HCT116 (cell line): ENCODE data around the gene ENOX1. TPM values are rescaled to one million over a fixed set of nuclear protein-coding genes. Genes with fewer than 3 reads are reported as not detected.

ENCODE experiments used
- ATAC-seq: fragments of 200-7000 bp; cut with Tn5 transposase; 2 replicates; pipeline ENCODE4 v1.9.1; 2020; ENCODE audit warnings: mild to moderate bottlenecking, moderate library complexity
- BruUV-seq: library from RNA; stranded (reverse); fragments of 400-500 nt; replicated peaks from 2 replicates; lab custom pipeline; 2021; lab: Mats Ljungman, UMichigan
- CTCF ChIA-PET: fragments of 300-600 bp; sonication (Branson Sonifier 250); formaldehyde crosslinking; loops from one replicate; lab custom pipeline; 2021; ENCODE audit warnings: antibody characterized with exemption; lab: Charles Lee
- POLR2A ChIA-PET: fragments of 300-600, 350-600 bp; sonication (Branson Sonifier 250); formaldehyde crosslinking; loops from one replicate; lab custom pipeline; 2021; ENCODE audit warnings: antibody characterized with exemption; lab: Charles Lee
- RAD21 ChIA-PET, 2 experiments: fragments of 300-600 bp; sonication (Branson Sonifier 250); formaldehyde crosslinking; loops; one replicate each; lab custom pipeline; 2023; ENCODE audit warnings: low total read pairs in 2 of 2; ENCODE audit not compliant: uncharacterized antibody in 2 of 2, unreplicated experiment in 2 of 2, low non-redundant PET in 1 of 2; lab: Charles Lee
- DNase-seq: peaks from one replicate; pipeline ENCODE4 v3.0.0-alpha.2; 2010; ENCODE audit warnings: low read depth, low spot score
- H2AFZ ChIP-seq: fragments of 200-600 bp; shearing (Covaris generic), sonication (generic); 2 replicates; pipeline ENCODE4 v1.6.1; 2017; ENCODE audit warnings: low read depth, mixed run types, mixed read lengths, antibody characterized with exemption, low read length; ENCODE audit not compliant: poor library complexity, severe bottlenecking
- H3K27ac ChIP-seq: 2 replicates; pipeline ENCODE4 v1.5.1; 2012; ENCODE audit warnings: low read depth, low read length
- H3K27me3 ChIP-seq: fragments of 200-600 bp; sonication (generic); 2 replicates; pipeline ENCODE4 v1.6.1; 2016; ENCODE audit warnings: mixed run types, low read length, mixed read lengths; ENCODE audit not compliant: insufficient read depth
- H3K36me3 ChIP-seq, 2 experiments: fragments of 200-500 bp in 1 of 2; fragments of 200-600 bp in 1 of 2; sonication (Bioruptor generic) in 1 of 2; sonication (generic) in 1 of 2; 2 replicates each; pipeline versions ENCODE4 v1.5.1 to v1.6.1; 2014 to 2016; ENCODE audit warnings: low read length in 2 of 2, inconsistent platforms in 1 of 2, mixed read lengths in 1 of 2, mixed run types in 1 of 2; ENCODE audit not compliant: insufficient read depth in 2 of 2, control insufficient read depth in 1 of 2
- H3K4me1 ChIP-seq, 2 experiments: fragments of 200-600 bp in 1 of 2; sonication (generic) in 1 of 2; 2 replicates each; pipeline versions ENCODE4 v1.5.1 to v1.6.1; 2012 to 2017; ENCODE audit warnings: low read length in 2 of 2, inconsistent platforms in 1 of 2, mild to moderate bottlenecking in 1 of 2, mixed read lengths in 1 of 2, mixed run types in 1 of 2, moderate library complexity in 1 of 2; ENCODE audit not compliant: insufficient read depth in 2 of 2, control insufficient read depth in 1 of 2
- H3K4me2 ChIP-seq: fragments of 200-600 bp; sonication (generic); 2 replicates; pipeline ENCODE4 v1.6.1; 2017; ENCODE audit warnings: mixed run types, low read length, mixed read lengths
- H3K4me3 ChIP-seq, 2 experiments: fragments of 200-600 bp in 1 of 2; sonication (generic) in 1 of 2; replicated peaks in 1 of 2; 2 replicates each; pipeline ENCODE4 v1.5.1; 2011 to 2016; ENCODE audit warnings: low read length in 2 of 2, control low read depth in 1 of 2, low read depth in 1 of 2, mild to moderate bottlenecking in 1 of 2, mixed read lengths in 1 of 2, mixed run types in 1 of 2
- H3K79me2 ChIP-seq: fragments of 200-600 bp; sonication (generic); 2 replicates; pipeline ENCODE4 v1.6.1; 2017; ENCODE audit warnings: mild to moderate bottlenecking, mixed run types, low read length, moderate library complexity, mixed read lengths; ENCODE audit not compliant: insufficient read depth
- H3K9ac ChIP-seq: fragments of 200-600 bp; sonication (generic); 2 replicates; pipeline ENCODE4 v1.6.1; 2016; ENCODE audit warnings: low read length, mixed read lengths
- H3K9me2 ChIP-seq: fragments of 200-600 bp; sonication (generic), shearing (Covaris generic); 2 replicates; pipeline ENCODE4 v1.6.1; 2017; ENCODE audit warnings: mixed run types, mild to moderate bottlenecking, moderate library complexity; ENCODE audit not compliant: insufficient read depth
- H3K9me3 ChIP-seq, 2 experiments: fragments of 200-500 bp in 1 of 2; fragments of 200-600 bp in 1 of 2; sonication (Bioruptor generic) in 1 of 2; sonication (generic) in 1 of 2; 2 replicates each; pipeline ENCODE4 v1.6.1; 2014 to 2017; ENCODE audit warnings: low read length in 2 of 2, mixed read lengths in 2 of 2, inconsistent platforms in 1 of 2, low read depth in 1 of 2, mild to moderate bottlenecking in 1 of 2, mixed run types in 1 of 2, moderate library complexity in 1 of 2; ENCODE audit not compliant: control insufficient read depth in 1 of 2, insufficient read depth in 1 of 2
- H4K20me1 ChIP-seq: fragments of 200-600 bp; sonication (generic), shearing (Covaris generic); 2 replicates; pipeline ENCODE4 v1.6.1; 2017; ENCODE audit warnings: mixed run types, mild to moderate bottlenecking, moderate library complexity; ENCODE audit not compliant: insufficient read depth
- ATF3 ChIP-seq: IDR thresholded peaks from 2 replicates; pipeline ENCODE4 v1.6.1; 2012
- CBX3 ChIP-seq: IDR thresholded peaks from 2 replicates; pipeline ENCODE4 v1.6.1; 2012; ENCODE audit warnings: low read depth
- EGR1 ChIP-seq: IDR thresholded peaks from 2 replicates; pipeline ENCODE4 v1.6.1; 2012; ENCODE audit warnings: low read depth
- ELF1 ChIP-seq: IDR thresholded peaks from 2 replicates; pipeline ENCODE4 v1.6.1; 2012; ENCODE audit warnings: low read depth, borderline replicate concordance
- EZH2 ChIP-seq: fragments of 200-600 bp; sonication (generic); IDR thresholded peaks from 2 replicates; pipeline ENCODE4 v1.6.1; 2017; ENCODE audit warnings: antibody characterized with exemption, mixed run types
- EZH2phosphoT487 ChIP-seq: fragments of 200-600 bp; IDR thresholded peaks from 2 replicates; pipeline ENCODE4 v1.6.1; 2018; ENCODE audit warnings: antibody characterized with exemption, borderline replicate concordance
- FOSL1 ChIP-seq: IDR thresholded peaks from 2 replicates; pipeline ENCODE4 v1.6.1; 2012; ENCODE audit warnings: low read depth
- JUND ChIP-seq: IDR thresholded peaks from 2 replicates; pipeline ENCODE4 v1.6.1; 2012
- POLR2AphosphoS5 ChIP-seq: IDR thresholded peaks from 2 replicates; pipeline ENCODE4 v1.6.1; 2011; ENCODE audit warnings: mild to moderate bottlenecking, low read depth, low read length, moderate library complexity
- RAD21 ChIP-seq: IDR thresholded peaks from 2 replicates; pipeline ENCODE4 v1.6.1; 2012; ENCODE audit warnings: low read depth, mild to moderate bottlenecking
- SIN3A ChIP-seq: IDR thresholded peaks from 2 replicates; pipeline ENCODE4 v1.6.1; 2012; ENCODE audit warnings: low read depth
- SP1 ChIP-seq: IDR thresholded peaks from 2 replicates; pipeline ENCODE4 v1.6.1; 2012; ENCODE audit warnings: low read depth
- SRF ChIP-seq: IDR thresholded peaks from 2 replicates; pipeline ENCODE4 v1.6.1; 2012; ENCODE audit warnings: low read depth
- TCF7L2 ChIP-seq: IDR thresholded peaks from 2 replicates; pipeline ENCODE4 v1.7.0; 2011; ENCODE audit warnings: borderline replicate concordance, inconsistent platforms; ENCODE audit not compliant: insufficient read depth, insufficient read length; ENCODE audit errors: extremely low read depth
- YY1 ChIP-seq: IDR thresholded peaks from 2 replicates; pipeline ENCODE4 v1.6.1; 2011; ENCODE audit warnings: low read length, low read depth, moderate library complexity, mild to moderate bottlenecking; ENCODE audit not compliant: insufficient replicate concordance; ENCODE audit errors: extremely low read depth
- ZFX ChIP-seq: fragments of 450-650 bp; IDR thresholded peaks from 2 replicates; pipeline ENCODE4 v1.6.1; 2017
- intact Hi-C: fragments of 100-400 bp; cut with micrococcal nuclease; formaldehyde crosslinking; loops from 2 replicates; pipeline ENCODE4 v1.10.0; 2022
- total RNA-seq: library from RNA; stranded (reverse); gene quantifications from one replicate; pipeline ENCODE4 v1.2.1, GENCODE V29; 2021; ENCODE audit not compliant: unreplicated experiment
- TF ChIP-seq, protein P1 (sequence below): IDR thresholded peaks from 2 replicates; pipeline ENCODE4 v1.6.1; 2011; ENCODE audit warnings: mild to moderate bottlenecking, low read length, moderate library complexity; ENCODE audit not compliant: insufficient replicate concordance; ENCODE audit errors: extremely low read depth
- TF ChIP-seq, protein P2 (sequence below): IDR thresholded peaks from 2 replicates; pipeline ENCODE4 v1.6.1; 2012
- TF ChIP-seq, protein P3 (sequence below): IDR thresholded peaks from 2 replicates; pipeline ENCODE4 v1.6.1; 2012; ENCODE audit warnings: low read depth

Gene ENOX1
- total RNA-seq, 1 experiment from 2014 or later: 4.5 TPM

DNA sequence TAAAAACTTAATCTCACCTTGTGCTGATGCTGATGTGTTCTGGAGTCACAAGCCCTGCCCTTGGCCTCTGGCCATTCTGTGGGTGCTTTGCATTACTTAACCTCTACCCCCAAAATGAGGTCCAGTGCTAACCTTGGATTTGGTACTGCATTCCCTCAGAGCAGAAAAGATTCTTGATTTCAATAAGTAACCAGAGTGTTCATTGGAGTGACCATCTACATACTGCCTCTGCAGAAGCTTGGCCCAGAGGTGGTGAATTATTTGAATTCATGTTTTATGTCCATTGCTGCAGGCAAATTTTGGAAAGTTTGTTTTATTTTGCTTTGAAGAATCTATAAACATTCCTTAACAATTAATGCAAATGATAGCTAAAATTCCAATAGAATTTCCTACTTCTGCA is 7.6 kb upstream of the ENOX1 start:
- no peak overlapping the region for H3K9ac ChIP-seq
- H4K20me1 ChIP-seq: no peaks in the 10 kb centered on the region
- no peaks in the 10 kb centered on the region for H3K79me2 ChIP-seq
- no peak overlapping the region for H3K4me3 ChIP-seq
- H3K4me2 ChIP-seq: no peak overlapping the region
- CTCF ChIA-PET: no interaction called here
- POLR2A ChIA-PET: no interaction called here
- H2AFZ ChIP-seq: no peak overlapping the region
- RAD21 ChIA-PET: no interaction called here
- H3K9me3 ChIP-seq: no peaks in the 10 kb centered on the region
- BruUV-seq: no TSS peak
- no peak for ATAC-seq
- no peak overlapping the region for H3K27ac ChIP-seq
- no peaks in the 10 kb centered on the region for H3K9me2 ChIP-seq
- no peaks in the 10 kb centered on the region for H3K36me3 ChIP-seq
- peaks cover 5% of the 10 kb centered on the region; the same call in 1 of the 2 replicates for H3K27me3 ChIP-seq
- no peaks in the 10 kb centered on the region for H3K4me1 ChIP-seq
- intact Hi-C loops: no loop called here
- DNase-seq: no peak
- TF ChIP-seq EGR1 (no peak), POLR2AphosphoS5 (no peak), ZFX (no peak), ELF1 (no peak), SRF (no peak), EZH2 (no peak), SIN3A (no peak), TCF7L2 (no peak), CBX3 (no peak), SP1 (no peak), YY1 (no peak), JUND (no peak), RAD21 (no peak), ATF3 (no peak), EZH2phosphoT487 (no peak), FOSL1 (no peak)
- TF ChIP-seq, protein P1, sequence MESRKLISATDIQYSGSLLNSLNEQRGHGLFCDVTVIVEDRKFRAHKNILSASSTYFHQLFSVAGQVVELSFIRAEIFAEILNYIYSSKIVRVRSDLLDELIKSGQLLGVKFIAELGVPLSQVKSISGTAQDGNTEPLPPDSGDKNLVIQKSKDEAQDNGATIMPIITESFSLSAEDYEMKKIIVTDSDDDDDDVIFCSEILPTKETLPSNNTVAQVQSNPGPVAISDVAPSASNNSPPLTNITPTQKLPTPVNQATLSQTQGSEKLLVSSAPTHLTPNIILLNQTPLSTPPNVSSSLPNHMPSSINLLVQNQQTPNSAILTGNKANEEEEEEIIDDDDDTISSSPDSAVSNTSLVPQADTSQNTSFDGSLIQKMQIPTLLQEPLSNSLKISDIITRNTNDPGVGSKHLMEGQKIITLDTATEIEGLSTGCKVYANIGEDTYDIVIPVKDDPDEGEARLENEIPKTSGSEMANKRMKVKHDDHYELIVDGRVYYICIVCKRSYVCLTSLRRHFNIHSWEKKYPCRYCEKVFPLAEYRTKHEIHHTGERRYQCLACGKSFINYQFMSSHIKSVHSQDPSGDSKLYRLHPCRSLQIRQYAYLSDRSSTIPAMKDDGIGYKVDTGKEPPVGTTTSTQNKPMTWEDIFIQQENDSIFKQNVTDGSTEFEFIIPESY: no peak
- TF ChIP-seq, protein P2, sequence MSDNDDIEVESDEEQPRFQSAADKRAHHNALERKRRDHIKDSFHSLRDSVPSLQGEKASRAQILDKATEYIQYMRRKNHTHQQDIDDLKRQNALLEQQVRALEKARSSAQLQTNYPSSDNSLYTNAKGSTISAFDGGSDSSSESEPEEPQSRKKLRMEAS: no peak
- TF ChIP-seq, protein P3, sequence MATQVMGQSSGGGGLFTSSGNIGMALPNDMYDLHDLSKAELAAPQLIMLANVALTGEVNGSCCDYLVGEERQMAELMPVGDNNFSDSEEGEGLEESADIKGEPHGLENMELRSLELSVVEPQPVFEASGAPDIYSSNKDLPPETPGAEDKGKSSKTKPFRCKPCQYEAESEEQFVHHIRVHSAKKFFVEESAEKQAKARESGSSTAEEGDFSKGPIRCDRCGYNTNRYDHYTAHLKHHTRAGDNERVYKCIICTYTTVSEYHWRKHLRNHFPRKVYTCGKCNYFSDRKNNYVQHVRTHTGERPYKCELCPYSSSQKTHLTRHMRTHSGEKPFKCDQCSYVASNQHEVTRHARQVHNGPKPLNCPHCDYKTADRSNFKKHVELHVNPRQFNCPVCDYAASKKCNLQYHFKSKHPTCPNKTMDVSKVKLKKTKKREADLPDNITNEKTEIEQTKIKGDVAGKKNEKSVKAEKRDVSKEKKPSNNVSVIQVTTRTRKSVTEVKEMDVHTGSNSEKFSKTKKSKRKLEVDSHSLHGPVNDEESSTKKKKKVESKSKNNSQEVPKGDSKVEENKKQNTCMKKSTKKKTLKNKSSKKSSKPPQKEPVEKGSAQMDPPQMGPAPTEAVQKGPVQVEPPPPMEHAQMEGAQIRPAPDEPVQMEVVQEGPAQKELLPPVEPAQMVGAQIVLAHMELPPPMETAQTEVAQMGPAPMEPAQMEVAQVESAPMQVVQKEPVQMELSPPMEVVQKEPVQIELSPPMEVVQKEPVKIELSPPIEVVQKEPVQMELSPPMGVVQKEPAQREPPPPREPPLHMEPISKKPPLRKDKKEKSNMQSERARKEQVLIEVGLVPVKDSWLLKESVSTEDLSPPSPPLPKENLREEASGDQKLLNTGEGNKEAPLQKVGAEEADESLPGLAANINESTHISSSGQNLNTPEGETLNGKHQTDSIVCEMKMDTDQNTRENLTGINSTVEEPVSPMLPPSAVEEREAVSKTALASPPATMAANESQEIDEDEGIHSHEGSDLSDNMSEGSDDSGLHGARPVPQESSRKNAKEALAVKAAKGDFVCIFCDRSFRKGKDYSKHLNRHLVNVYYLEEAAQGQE: no peak
